Thyroid gland (tissue), 4 donors: ENCODE measurements around the gene H2BK1. TPM values are rescaled to one million over a fixed set of nuclear protein-coding genes. Genes with fewer than 3 reads are reported as not detected.

ENCODE experiments used
- DNase-seq, 2 donors: peaks; one replicate each; pipeline ENCODE4 v3.0.0-alpha.2; 2019
- H3K27ac ChIP-seq, 3 donors: fragments of 200-600 bp; sonication (generic); 1 replicate in 2 of 3; 2 replicates in 1 of 3; pipeline ENCODE4 v1.5.1; 2016 to 2019; ENCODE audit warnings: mild to moderate bottlenecking in 1 of 3, moderate library complexity in 1 of 3
- H3K27me3 ChIP-seq: fragments of 200-600 bp; sonication (generic); one replicate; pipeline ENCODE4 v1.5.1; 2019
- H3K36me3 ChIP-seq, 2 donors: fragments of 200-600 bp; sonication (generic); one replicate each; pipeline ENCODE4 v1.5.1; 2016 to 2019
- H3K4me1 ChIP-seq, 2 donors: fragments of 200-600 bp; sonication (generic); one replicate each; pipeline ENCODE4 v1.5.1; 2017 to 2019
- H3K4me3 ChIP-seq, 3 donors: fragments of 200-600 bp; sonication (generic); replicated peaks in 1 of 3; 1 replicate in 2 of 3; 2 replicates in 1 of 3; pipeline ENCODE4 v1.5.1; 2016; ENCODE audit warnings: mild to moderate bottlenecking in 1 of 3
- H3K9me3 ChIP-seq: fragments of 200-600 bp; sonication (generic); one replicate; pipeline ENCODE4 v1.5.1; 2017
- POLR2A ChIP-seq, 2 donors: fragments of 450-650 bp; IDR thresholded peaks; one replicate each; pipeline ENCODE4 v1.6.1; 2017; ENCODE audit warnings: antibody characterized with exemption in 2 of 2, mild to moderate bottlenecking in 2 of 2, moderate library complexity in 1 of 2
- WGBS, 2 donors: methylation state at CpG; one replicate each; pipeline ENCODE4 v1.1.5; 2017; 5-methylcytosine and 5-hydroxymethylcytosine counted together
- intact Hi-C: fragments of 100-400 bp; cut with DNase I; formaldehyde crosslinking; loops from one replicate; pipeline ENCODE4 v1.15.1; 2023
- total RNA-seq, 4 donors: library from RNA; depleted of rRNA; stranded (reverse); fragments of >200 nt; gene quantifications; one replicate each; pipeline ENCODE4 v1.2.3, GENCODE V29; 2016
- TF ChIP-seq, protein P1 (sequence below), 6 experiments: fragments of 200-600 bp in 3 of 6; fragments of 450-650 bp in 3 of 6; sonication (generic) in 3 of 6; IDR thresholded peaks; one replicate each; pipeline ENCODE4 v1.5.1; 2016 to 2019; ENCODE audit warnings: antibody characterized with exemption in 6 of 6, mild to moderate bottlenecking in 2 of 6, inconsistent platforms in 1 of 6, moderate library complexity in 1 of 6

Gene H2BK1
- total RNA-seq, 4 donors from 2014 or later: not detected

DNA sequence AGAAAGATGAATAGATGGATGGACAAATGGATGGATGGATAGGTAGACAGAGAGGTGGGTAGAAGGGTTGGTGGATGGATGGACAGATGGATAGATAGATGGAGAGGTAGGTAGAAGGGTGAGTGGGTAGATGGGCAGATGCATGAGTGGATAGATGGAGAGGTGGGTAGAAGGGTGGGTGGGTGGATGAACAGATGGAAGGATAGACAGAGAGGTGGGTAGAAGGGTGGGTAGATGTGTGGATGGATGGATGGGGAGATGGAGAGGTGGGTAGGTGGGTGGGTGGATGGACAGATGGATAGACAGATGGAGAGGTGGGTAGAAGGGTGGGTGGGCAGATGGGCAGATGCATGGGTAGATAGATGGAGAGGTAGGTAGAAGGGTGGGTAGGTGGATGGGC is 12.4 kb downstream of the H2BK1 start:
- intact Hi-C loops: no loop called here
- DNase-seq: no peak
- Histone ChIP-seq H3K4me3 (no peak overlapping the region), H3K27ac (no peak overlapping the region), H3K36me3 (no peaks in the 10 kb centered on the region), H3K9me3 (no peaks in the 10 kb centered on the region), H3K4me1 (peaks cover 0 to 5% of the 10 kb centered on the region in 2 donors), H3K27me3 (no peaks in the 10 kb centered on the region)
- TF ChIP-seq, protein P1, sequence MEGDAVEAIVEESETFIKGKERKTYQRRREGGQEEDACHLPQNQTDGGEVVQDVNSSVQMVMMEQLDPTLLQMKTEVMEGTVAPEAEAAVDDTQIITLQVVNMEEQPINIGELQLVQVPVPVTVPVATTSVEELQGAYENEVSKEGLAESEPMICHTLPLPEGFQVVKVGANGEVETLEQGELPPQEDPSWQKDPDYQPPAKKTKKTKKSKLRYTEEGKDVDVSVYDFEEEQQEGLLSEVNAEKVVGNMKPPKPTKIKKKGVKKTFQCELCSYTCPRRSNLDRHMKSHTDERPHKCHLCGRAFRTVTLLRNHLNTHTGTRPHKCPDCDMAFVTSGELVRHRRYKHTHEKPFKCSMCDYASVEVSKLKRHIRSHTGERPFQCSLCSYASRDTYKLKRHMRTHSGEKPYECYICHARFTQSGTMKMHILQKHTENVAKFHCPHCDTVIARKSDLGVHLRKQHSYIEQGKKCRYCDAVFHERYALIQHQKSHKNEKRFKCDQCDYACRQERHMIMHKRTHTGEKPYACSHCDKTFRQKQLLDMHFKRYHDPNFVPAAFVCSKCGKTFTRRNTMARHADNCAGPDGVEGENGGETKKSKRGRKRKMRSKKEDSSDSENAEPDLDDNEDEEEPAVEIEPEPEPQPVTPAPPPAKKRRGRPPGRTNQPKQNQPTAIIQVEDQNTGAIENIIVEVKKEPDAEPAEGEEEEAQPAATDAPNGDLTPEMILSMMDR (IDR thresholded peaks at IDR 0.05): no peak
- TF ChIP-seq POLR2A (IDR thresholded peaks at IDR 0.05): no peak

- DNase-seq: no peak
- Histone ChIP-seq H3K9me3 (no peaks in the 10 kb centered on the region), H3K27ac (no peak overlapping the region), H3K4me3 (no peak overlapping the region), H3K27me3 (no peaks in the 10 kb centered on the region), H3K4me1 (peaks cover 0 to 5% of the 10 kb centered on the region in 2 donors), H3K36me3 (no peaks in the 10 kb centered on the region)
- TF ChIP-seq, protein P1 (IDR thresholded peaks at IDR 0.05): no peak
- no peak for TF ChIP-seq POLR2A (IDR thresholded peaks at IDR 0.05)
- WGBS, 2 donors: 46 to 62% methylated on average over 16 to 19 of the region's 19 CpGs
- intact Hi-C loops: no loop called here
These were observed 14.5 kb downstream of the H2BK1 start for GRCh38 chr7:151195616-151196450.

DNA sequence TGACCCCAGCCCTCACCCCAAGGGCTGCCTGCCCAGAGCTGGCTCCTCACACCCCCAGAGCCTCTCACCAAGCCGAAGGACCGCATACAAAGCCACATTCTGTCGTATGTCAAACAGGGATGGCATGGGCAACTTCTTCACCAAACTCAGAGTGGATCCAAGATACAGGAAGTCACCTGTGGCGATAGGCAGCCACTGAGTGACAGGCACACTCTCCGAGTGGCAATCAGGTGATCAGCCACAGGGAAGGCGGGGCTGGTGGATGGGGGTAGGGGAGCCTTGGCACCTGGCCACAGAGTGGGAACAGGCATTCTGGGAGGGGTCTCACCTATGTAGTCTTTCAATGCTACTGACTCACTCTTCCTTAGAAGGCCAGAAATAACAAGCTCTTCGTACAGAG is 16.1 kb downstream of the H2BK1 start:
- WGBS, 2 donors: 78 to 80% methylated on average over 6 to 7 of the region's 7 CpGs
- Histone ChIP-seq H3K27ac (no peak overlapping the region), H3K36me3 (no peaks in the 10 kb centered on the region), H3K4me1 (peaks cover 0 to 2% of the 10 kb centered on the region in 2 donors), H3K27me3 (no peaks in the 10 kb centered on the region), H3K9me3 (no peaks in the 10 kb centered on the region), H3K4me3 (no peak overlapping the region)
- TF ChIP-seq, protein P1 (IDR thresholded peaks at IDR 0.05): no peak
- TF ChIP-seq POLR2A (IDR thresholded peaks at IDR 0.05): no peak
- DNase-seq: no peak
- intact Hi-C loops: no loop called here

GRCh38 chr7:151193203-151193978 is 16.9 kb downstream of the H2BK1 start:
- Histone ChIP-seq H3K27me3 (no peaks in the 10 kb centered on the region), H3K4me1 (no peaks in the 10 kb centered on the region), H3K4me3 (no peak overlapping the region), H3K27ac (no peak overlapping the region), H3K36me3 (no peaks in the 10 kb centered on the region), H3K9me3 (no peaks in the 10 kb centered on the region)
- no peak for DNase-seq
- 85 to 93% methylated on average over 13 to 14 of the region's 14 CpGs for WGBS, 2 donors
- intact Hi-C loops: no loop called here
- TF ChIP-seq POLR2A (IDR thresholded peaks at IDR 0.05): no peak
- TF ChIP-seq, protein P1 (IDR thresholded peaks at IDR 0.05): no peak
